NCI-H187 (cell line): ENCODE data around the gene HOXD9.

Experiments
- DNase-seq, 2 experiments: peaks; one replicate each; lab custom pipeline; 2025; lab: John Stamatoyannopoulos, UW

The HOXD9 gene

GRCh38 chr2:176152350-176153181, 30.0 kb downstream of the HOXD9 start:
- no peak for DNase-seq

GRCh38 chr2:176154576-176155252, 32.2 kb downstream of the HOXD9 start:
- no peak for DNase-seq

- no peak for DNase-seq
Observed at GRCh38 chr2:176155356-176156044, 33.0 kb downstream of the HOXD9 start.

- no peak for DNase-seq
Observed at GRCh38 chr2:176156301-176156806, 33.8 kb downstream of the HOXD9 start.

- no peak for DNase-seq
Observed at GRCh38 chr2:176156807-176157498, 34.4 kb downstream of the HOXD9 start, which contains the start of gene HOXD3. HOXD3 (plus strand) TSS chr2:176157307; CDS start chr2:176169115, 11,808 bp downstream.

- no peak for DNase-seq
Observed at GRCh38 chr2:176157499-176158185, 35.1 kb downstream of the HOXD9 start.

GRCh38 chr2:176158186-176158591, 35.7 kb downstream of the HOXD9 start:
- DNase-seq = no peak

- no peak for DNase-seq
Observed at GRCh38 chr2:176158855-176159662, 36.5 kb downstream of the HOXD9 start.

- DNase-seq = no peak
Observed at GRCh38 chr2:176159663-176160250, 37.2 kb downstream of the HOXD9 start.

GRCh38 chr2:176160251-176160985, 37.9 kb downstream of the HOXD9 start:
- no peak for DNase-seq

GRCh38 chr2:176160986-176161824, 38.7 kb downstream of the HOXD9 start:
- DNase-seq = no peak

- DNase-seq = no peak
Observed at GRCh38 chr2:176161825-176162626, 39.5 kb downstream of the HOXD9 start.

- no peak for DNase-seq
Observed at GRCh38 chr2:176162911-176163671, 40.6 kb downstream of the HOXD9 start.

GRCh38 chr2:176163672-176164056, 41.1 kb downstream of the HOXD9 start:
- no peak for DNase-seq

- no peak for DNase-seq
Observed at GRCh38 chr2:176164201-176164600, 41.7 kb downstream of the HOXD9 start.

- DNase-seq = no peak
Observed at GRCh38 chr2:176164611-176165369, 42.3 kb downstream of the HOXD9 start.
